Stimulated activated CD8-positive, alpha-beta memory T cell treated with anti-CD3 and anti-CD28 coated beads, Interleukin-15, amount 100 ng/mL, for 48 hours (primary cell): ENCODE data around the gene DTNB.
"Not testable (repeated sequence)": the region's sequence is repeated elsewhere in the genome, so short reads cannot be mapped to it uniquely, and the experiment has no call there.

ENCODE experiments used
- DNase-seq, 2 donors: peaks; one replicate each; pipeline ENCODE4 v3.0.0-alpha.2; 2020; ENCODE audit warnings: low read depth in 2 of 2

DTNB gene

DNA sequence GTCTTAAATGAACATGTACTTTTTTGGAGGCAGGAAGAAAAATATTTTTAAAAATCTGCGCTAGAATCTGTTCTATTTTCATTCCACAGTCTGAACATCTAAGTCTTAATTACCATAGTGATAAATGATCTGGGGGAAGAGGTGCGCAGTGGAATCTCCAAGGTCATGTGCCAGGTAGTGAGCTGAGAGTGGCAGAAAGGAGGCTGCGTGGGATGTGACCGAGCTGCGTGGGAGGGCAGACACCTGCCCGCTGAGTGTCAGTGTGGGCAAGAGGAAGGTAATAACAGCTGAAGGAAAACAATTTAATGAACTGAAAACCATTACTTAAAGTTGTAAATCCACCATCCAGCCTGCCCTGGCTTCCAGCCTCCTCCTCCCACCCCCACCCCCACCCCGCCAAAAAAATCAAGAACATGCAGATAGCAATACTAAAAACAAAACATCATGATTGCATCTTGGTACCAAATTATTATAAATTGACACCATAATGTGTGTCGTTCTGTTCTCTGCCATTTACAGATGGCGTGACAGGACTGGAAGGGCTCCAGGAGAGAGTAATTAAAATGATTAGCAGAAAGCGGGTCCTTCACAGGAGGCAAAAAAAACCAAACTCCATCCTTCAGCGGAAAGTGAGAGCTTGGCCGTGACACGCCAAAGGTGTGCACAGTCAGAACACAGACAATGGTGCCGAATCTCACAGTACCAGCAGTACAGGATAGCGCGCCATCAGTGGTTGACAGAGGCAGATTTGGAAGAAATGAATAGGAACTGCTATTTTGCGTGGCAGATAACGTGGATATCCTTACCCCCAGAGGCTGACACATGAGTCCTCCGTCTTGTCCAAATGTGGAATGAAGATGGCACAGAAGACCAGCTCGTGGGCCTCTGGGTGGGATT, 11.4 kb upstream of the DTNB start:
- DNase-seq, result no peak

DNA sequence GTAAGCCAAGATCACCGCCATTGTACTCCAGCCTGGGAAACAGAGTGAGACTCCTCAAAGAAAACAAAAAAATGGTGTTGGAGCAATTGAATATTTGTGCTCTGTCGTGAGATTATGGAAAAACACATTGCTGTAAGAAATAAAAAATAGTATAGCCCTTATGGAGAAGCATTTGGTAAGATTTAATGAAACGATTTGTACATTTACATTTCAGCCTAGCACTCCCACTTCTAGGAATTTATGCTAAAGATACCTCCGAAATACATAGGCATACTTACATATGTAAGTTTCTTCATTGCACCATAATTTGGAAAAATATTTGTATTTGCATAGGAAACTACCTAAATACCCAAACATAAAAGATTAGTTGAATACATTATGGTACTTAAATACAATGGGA, 8.7 kb upstream of the DTNB start:
- no peak for DNase-seq

DNA sequence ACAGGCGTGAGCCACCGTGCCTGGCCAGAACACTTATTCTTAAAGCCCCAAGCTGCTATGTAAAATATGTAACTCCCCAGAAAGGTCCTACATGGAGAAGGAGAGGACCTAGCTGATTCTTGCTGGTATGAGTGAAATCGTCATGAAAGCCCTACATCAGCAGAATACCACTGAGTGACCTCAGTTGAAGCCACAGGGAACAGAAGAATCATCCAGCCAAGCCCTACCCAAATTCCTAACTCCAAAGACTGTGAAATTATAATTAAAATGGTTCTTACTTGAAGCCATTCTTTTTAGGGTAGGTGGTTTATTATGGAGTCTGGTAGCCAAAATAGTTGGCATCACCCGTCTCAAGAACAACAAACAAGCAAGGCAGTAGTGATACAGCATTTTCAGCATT, 4.5 kb upstream of the DTNB start:
- DNase-seq, result no peak

DNA sequence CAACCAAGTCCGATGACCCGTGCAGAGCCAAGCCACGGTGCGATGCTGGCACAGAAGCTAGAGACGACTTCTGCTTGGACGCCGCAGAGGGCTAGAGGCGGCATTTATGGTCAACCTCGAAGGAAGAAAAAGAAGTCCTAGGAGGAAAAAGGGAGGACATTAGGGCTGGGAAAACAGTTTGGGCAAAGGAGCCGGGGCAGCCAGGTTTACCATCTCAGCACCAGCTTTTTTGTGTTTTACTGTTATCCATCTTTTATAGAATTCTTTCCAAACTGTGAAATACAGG, 643 bp upstream of the DTNB start:
- no peak for DNase-seq

DNA sequence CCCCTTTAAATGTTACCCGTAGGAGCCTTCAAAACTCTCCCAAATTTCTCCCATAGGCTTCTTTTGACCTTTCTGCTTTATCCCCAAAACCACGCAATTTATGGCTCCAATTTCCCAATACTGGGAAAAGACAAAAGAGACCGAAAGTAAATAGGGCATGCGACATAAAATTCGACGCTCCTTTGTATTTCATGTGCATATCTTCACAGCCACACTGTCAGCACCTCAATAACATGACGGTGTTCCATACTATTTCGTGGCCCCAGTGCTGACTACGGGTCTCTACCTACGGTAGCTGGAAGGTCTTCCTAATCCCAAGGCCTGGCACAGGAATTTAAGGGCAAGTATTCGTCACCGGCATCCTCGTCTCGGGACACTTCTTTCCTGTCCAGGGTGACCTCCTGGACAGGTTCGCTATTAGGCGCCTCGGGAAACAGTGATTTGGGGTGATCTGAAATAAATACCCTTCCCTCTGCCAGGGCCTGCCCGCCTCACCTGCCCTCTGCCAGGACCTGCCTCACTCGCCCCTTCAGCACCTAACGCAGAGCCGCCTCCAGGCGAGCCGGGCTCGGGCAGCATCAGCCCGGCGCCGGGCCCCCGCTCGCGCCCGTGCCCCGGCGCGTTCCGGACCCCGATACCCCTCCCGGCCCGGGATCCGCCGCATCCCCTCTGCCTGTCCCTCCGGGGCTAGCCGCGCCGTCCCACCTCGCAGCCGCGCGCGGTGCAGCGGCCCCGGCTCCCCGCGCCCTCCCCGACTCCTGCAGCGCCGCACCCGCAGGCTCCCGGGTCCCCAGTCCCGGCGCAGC, 680 bp downstream of the DTNB start:
- peak; percentile 46 to 55 for DNase-seq

DNA sequence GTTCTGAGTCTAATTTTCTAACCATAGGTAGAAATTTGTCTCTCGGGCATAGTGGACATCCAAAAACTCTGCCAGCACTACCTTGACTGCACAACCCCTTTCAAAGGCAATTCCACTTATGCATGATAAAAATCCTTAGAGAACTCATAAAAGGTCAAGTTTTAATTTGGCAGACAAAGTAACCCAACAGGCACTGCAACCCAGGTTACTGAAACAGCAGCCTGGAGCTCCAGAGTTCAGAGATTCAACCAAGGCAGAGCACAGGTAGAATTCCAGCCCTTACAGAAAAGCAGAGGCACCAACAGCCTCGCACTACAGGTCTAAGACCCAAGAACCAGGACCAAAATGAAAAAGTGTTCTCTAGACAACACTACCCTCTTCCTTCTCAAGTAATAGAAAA, 1.8 kb downstream of the DTNB start:
- DNase-seq, result no peak

DNA sequence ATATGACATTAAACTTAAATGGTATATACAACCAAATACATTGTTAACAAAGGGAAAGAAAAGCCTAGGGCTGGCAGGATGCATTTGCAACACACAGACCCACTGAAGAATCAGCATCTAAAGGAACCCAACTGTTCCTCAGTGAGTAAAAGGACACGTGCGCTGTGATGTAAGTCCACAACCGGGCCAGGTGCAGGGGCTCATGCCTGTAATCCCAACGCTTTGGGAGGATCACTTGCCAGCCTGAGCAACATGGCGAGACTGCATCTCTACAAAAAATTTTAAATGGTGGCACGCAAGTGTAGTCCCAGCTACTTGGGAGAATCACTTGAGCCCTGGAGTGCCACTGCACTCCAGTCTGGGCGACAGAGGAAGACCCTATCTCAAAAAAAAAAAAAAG, 3.9 kb downstream of the DTNB start:
- DNase-seq, result no peak

- DNase-seq, result no peak
Observed at GRCh38 chr2:25666218-25666617, 7.2 kb downstream of the DTNB start.

GRCh38 chr2:25665429-25665828, 7.9 kb downstream of the DTNB start:
- not testable (repeated sequence) for DNase-seq

DNA sequence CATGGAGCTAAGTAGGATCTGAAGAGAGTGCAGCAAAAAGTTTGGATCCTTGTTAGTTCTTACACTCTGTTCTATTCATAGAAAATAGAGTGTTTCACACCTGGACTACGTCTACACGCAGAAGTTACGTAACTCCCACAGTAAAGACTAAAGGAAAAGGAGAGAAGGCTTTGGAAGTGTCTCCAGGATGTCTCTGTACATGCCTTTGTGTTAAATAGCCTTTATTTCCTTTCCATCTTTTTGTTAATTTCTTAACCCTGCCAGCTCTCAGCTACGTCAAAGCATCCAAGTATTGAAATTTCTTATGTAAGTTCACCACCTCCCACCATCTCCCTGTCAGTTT, 8.4 kb downstream of the DTNB start:
- DNase-seq, result no peak

DNA sequence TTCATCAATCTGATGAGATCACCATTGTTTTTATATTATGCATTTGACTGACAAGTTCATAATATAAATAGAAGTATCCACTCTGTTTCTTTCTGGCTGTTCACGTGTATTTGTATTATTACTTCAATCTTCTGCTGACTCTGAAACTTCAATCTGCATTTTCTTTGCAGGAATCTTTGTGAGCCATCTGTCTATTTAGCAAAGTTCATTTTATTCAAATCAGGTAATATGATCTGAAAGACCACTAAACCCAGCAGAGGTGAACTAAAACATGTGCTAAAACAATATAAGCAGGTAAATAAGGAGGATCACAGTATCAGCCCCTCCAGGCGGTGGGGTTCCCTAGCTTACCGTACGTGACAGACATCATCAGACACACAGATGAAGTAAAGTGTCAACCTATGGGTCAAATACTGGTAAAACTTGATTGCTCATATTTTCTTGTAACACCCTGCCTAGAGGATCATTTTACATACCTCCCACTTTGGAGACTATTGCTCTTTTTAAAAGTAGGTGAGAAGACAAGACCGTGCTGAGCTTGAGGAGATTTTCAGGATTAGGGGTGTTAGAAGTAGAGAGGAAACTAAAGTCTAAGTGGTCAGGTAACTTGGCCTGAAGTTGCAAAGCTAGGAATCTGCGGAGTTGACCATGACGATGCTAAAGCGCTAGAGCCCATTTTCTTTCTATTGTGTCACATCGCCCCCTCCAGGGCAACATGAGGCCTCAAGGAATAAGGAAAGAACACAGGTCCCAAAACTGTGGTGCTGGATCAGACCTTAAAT, 9.0 kb downstream of the DTNB start:
- DNase-seq, result no peak

- no peak for DNase-seq
Observed at GRCh38 chr2:25655316-25655715, 18.1 kb downstream of the DTNB start.

DNA sequence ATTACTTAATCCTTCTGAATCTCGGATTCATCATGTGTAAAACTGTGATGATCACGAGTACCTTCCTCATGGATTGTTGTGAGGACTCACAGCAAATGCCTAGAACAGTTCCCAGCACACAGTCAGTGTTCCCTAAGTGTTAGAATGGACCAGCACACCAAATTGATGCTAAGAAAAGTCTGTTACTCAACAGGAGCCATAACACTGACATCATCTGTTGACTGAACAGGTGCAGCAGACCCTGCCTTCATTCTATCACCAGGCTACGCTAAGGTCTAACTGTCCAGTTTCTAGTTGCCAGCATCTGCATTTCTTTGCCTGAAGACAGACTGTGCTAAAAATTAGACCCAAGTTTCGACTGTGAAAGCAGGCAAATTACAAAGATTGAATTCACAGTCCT, 18.6 kb downstream of the DTNB start:
- no peak for DNase-seq

GRCh38 chr2:25651782-25652455, 21.5 kb downstream of the DTNB start:
- DNase-seq, result no peak

- no peak for DNase-seq
Observed at GRCh38 chr2:25651066-25651465, 22.3 kb downstream of the DTNB start.

DNA sequence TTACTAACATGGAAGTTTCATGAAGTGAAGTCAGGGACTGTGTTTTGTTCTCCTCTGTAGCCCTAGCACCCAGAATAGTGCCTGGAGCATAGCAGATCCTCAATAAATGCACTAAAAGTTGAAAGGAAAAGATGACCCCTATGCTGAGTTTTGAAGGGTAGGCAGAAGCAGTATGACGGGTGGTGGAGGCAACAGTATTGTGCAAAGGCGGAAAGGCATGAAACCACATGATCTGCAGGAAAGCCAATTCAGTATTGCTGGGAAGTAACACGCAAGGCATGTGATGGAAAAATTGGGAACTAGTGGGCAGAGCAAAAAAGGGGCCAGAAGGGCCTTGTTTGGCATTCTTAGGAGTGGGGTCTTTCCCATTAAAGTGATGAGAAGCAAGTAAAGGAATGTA, 23.1 kb downstream of the DTNB start:
- DNase-seq, result no peak

- no peak for DNase-seq
Observed at GRCh38 chr2:25649786-25650185, 23.6 kb downstream of the DTNB start.

DNA sequence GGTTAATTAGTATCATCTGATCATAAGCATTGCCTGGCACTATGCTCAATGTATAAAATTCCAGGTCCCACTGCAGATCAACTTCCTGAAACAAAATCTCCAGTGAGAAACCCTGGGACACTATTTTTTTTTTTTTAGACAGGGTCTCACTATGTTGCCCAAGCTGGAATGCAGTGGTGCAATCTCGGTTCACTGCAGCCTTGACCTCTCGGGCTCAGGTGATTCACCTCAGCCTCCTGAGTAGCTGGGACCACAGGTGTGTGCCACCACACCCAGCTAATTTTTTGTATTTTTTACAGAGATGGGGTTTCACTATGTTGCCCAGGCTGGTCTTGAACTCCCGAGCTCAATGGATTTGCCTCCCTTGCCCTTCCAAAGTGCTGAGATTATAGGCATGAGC, 31.1 kb downstream of the DTNB start:
- DNase-seq, result no peak

DNA sequence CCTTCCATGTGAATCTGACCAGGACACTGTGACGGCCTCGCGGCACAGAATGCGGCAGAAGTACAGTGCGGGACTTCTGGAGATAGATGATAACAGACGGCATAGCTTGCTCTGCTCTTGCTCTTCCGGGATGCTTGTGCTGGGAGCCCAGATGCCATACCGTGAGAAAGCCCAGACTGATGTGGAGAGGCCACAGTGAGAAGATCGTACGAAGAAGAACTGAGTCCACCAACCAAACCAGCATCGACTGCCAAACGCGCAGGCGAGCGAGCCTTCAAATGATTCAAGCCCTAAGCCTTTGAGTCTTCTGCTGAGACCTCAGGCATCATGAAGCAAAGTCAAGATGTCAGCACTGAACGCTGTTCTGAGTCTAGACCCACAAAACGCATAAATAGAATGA, 33.7 kb downstream of the DTNB start:
- DNase-seq, result no peak

- no peak for DNase-seq
Observed at GRCh38 chr2:25639131-25639530, 34.2 kb downstream of the DTNB start.

GRCh38 chr2:25635797-25636196, 37.6 kb downstream of the DTNB start:
- no peak for DNase-seq

DNA sequence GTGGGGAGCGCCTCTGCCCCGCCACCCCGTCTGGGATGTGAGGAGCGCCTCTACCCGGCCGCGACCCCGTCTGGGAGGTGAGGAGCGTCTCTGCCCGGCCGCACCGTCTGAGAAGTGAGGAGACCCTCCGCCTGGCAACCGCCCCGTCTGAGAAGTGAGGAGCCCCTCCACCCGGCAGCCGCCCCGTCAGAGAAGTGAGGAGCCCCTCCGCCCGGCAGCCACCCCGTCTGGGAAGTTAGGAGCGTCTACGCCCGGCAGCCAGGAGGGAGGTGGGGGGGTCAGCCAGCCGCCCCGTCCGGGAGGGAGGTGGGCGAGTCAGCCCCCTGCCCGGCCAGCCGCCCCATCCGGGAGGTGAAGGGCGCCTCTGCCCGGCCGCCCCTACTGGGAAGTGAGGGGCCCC, 39.6 kb downstream of the DTNB start:
- not testable (repeated sequence) for DNase-seq
